Suprapubic skin (tissue), 3 donors: ENCODE results near the gene TCP11L2.

Experiments used
- CTCF ChIP-seq, 2 donors: fragments of 200-600 bp in 1 of 2; fragments of 450-650 bp in 1 of 2; sonication (generic) in 1 of 2; IDR thresholded peaks; one replicate each; pipeline ENCODE4 v1.5.1; 2016 to 2019; ENCODE audit warnings: antibody characterized with exemption in 2 of 2, mild to moderate bottlenecking in 1 of 2, moderate library complexity in 1 of 2
- POLR2A ChIP-seq, 2 donors: fragments of 450-650 bp; IDR thresholded peaks; one replicate each; pipeline ENCODE4 v1.6.1; 2017; ENCODE audit warnings: antibody characterized with exemption in 2 of 2, mild to moderate bottlenecking in 2 of 2, moderate library complexity in 2 of 2

GRCh38 chr12:106315523-106315922 lies 13.0 kb downstream of the TCP11L2 start:
- TF ChIP-seq CTCF (IDR thresholded peaks at IDR 0.05) (no peak), POLR2A (IDR thresholded peaks at IDR 0.05) (no peak)
